HepG2 (cell line): ENCODE data around the gene OVCH1.

Experiments used
- NR2F6 ChIP-seq, 2 experiments: IDR thresholded peaks; 2 replicates each; pipeline ENCODE4 v1.6.1; 2016; ENCODE audit warnings: antibody characterized with exemption in 1 of 2, mild to moderate bottlenecking in 1 of 2
- POLR2AphosphoS5 ChIP-seq: IDR thresholded peaks from 2 replicates; pipeline ENCODE4 v1.6.1; 2012; ENCODE audit warnings: low read depth, low read length
- SNAPC2 ChIP-seq: sonication (generic); formaldehyde crosslinking; IDR thresholded peaks from 2 replicates; pipeline ENCODE4 v1.8.1; 2022; ENCODE audit warnings: mild to moderate bottlenecking, missing genetic modification reagents
- ZNF138 ChIP-seq: sonication (generic); formaldehyde crosslinking; IDR thresholded peaks from 2 replicates; pipeline ENCODE4 v1.5.0; 2020; ENCODE audit warnings: mild to moderate bottlenecking, low read depth, missing genetic modification reagents
- ZNF546 ChIP-seq: sonication (generic); formaldehyde crosslinking; conservative IDR thresholded peaks from 2 replicates; pipeline ENCODE4 v1.8.1; 2023; ENCODE audit warnings: mild to moderate bottlenecking, missing genetic modification reagents
- TF ChIP-seq, protein P1 (sequence below): sonication (generic); formaldehyde crosslinking; IDR thresholded peaks from 2 replicates; pipeline ENCODE4 v1.4.0; 2020; ENCODE audit warnings: mild to moderate bottlenecking, missing genetic modification reagents
- TF ChIP-seq, protein P2 (sequence below): sonication (generic); formaldehyde crosslinking; IDR thresholded peaks from 2 replicates; pipeline ENCODE4 v1.5.0; 2020; ENCODE audit warnings: mild to moderate bottlenecking, missing genetic modification reagents, moderate library complexity

DNA sequence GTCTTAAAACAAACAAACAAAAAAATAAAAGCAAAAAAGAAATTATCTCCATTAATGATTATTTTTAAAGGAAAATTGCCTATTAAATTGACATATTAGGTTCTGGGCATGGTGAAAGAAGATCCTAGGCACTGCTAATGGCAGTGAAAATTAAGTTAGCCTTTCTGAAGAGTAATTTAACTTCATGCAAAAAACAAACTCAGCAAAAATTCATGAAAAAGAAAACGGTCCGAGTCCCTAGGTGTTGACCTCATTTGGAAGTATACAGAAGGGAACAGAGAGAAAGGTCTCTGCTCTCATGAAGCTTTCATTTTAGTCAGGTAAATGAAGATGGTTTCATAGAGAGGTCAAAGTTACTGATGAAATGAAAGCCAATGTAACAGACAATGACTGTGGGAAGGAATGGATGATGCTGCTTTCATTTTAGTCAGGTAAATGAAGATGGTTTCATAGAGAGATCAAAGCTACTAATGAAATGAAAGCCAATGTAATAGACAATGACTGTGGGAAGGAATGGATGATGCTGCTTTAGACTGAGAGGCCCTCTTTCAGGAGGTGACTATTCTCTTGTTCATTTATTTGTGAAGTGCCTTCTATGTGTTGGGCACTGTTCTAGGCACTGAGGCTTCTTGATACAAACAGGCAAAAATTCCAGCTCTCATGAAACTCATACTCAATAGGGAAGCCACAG, 50.1 kb downstream of the OVCH1 start:
- no peak for TF ChIP-seq NR2F6 (IDR thresholded peaks at IDR 0.05)
- no peak for TF ChIP-seq NR2F6 (CRISPR knock-in tag; IDR thresholded peaks at IDR 0.05)
- no peak for TF ChIP-seq ZNF138 (CRISPR knock-in tag)
- TF ChIP-seq, protein P1, sequence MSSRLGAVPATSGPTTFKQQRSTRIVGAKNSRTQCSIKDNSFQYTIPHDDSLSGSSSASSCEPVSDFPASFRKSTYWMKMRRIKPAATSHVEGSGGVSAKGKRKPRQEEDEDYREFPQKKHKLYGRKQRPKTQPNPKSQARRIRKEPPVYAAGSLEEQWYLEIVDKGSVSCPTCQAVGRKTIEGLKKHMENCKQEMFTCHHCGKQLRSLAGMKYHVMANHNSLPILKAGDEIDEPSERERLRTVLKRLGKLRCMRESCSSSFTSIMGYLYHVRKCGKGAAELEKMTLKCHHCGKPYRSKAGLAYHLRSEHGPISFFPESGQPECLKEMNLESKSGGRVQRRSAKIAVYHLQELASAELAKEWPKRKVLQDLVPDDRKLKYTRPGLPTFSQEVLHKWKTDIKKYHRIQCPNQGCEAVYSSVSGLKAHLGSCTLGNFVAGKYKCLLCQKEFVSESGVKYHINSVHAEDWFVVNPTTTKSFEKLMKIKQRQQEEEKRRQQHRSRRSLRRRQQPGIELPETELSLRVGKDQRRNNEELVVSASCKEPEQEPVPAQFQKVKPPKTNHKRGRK (CRISPR knock-in tag) = no peak
- TF ChIP-seq, protein P2, sequence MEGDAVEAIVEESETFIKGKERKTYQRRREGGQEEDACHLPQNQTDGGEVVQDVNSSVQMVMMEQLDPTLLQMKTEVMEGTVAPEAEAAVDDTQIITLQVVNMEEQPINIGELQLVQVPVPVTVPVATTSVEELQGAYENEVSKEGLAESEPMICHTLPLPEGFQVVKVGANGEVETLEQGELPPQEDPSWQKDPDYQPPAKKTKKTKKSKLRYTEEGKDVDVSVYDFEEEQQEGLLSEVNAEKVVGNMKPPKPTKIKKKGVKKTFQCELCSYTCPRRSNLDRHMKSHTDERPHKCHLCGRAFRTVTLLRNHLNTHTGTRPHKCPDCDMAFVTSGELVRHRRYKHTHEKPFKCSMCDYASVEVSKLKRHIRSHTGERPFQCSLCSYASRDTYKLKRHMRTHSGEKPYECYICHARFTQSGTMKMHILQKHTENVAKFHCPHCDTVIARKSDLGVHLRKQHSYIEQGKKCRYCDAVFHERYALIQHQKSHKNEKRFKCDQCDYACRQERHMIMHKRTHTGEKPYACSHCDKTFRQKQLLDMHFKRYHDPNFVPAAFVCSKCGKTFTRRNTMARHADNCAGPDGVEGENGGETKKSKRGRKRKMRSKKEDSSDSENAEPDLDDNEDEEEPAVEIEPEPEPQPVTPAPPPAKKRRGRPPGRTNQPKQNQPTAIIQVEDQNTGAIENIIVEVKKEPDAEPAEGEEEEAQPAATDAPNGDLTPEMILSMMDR = no peak
- no peak for TF ChIP-seq SNAPC2
- TF ChIP-seq POLR2AphosphoS5 = no peak
- no peak for TF ChIP-seq ZNF546 (CRISPR knock-in tag)
